Measurements from ENCODE around the gene ARPP19.
"Not testable (repeated sequence)": the region's sequence is repeated elsewhere in the genome, so short reads cannot be mapped to it uniquely, and the experiment has no call there.

ARPP19 gene

GRCh38 chr15:52518487-52519371 lies 50.1 kb downstream of the ARPP19 start:
- Histone ChIP-seq H3K9ac (ENCODE audit: low read length in 5 of 5) (no peak overlapping the region), H3K4me1 (ENCODE audit: control insufficient read depth in 5 of 5, insufficient read depth in 5 of 5, low read length in 5 of 5) (peaks cover 0 to 31% (median 13%) of the 10 kb centered on the region in 5 donors), H3K27ac (ENCODE audit: low read depth, low read length) (no peak overlapping the region), H3K9me3 (ENCODE audit: control insufficient read depth in 5 of 5, low read length in 5 of 5) (no peaks in the 10 kb centered on the region), H3K27me3 (ENCODE audit: control insufficient read depth in 5 of 5, insufficient read depth in 4 of 5, low read length in 5 of 5) (no peaks in the 10 kb centered on the region), H3K36me3 (ENCODE audit: control insufficient read depth in 5 of 5, insufficient read depth in 5 of 5, low read length in 5 of 5) (no peaks in the 10 kb centered on the region), H3K4me3 (ENCODE audit: low read depth in 1 of 5, low read length in 5 of 5) (no peak overlapping the region)

- Histone ChIP-seq H3K9ac (ENCODE audit: low read length in 5 of 5) (no peak overlapping the region), H3K4me3 (ENCODE audit: low read depth in 1 of 5, low read length in 5 of 5) (no peak overlapping the region), H3K36me3 (ENCODE audit: control insufficient read depth in 5 of 5, insufficient read depth in 5 of 5, low read length in 5 of 5) (no peaks in the 10 kb centered on the region), H3K9me3 (ENCODE audit: control insufficient read depth in 5 of 5, low read length in 5 of 5) (no peaks in the 10 kb centered on the region), H3K27ac (ENCODE audit: low read depth, low read length) (no peak overlapping the region), H3K4me1 (ENCODE audit: control insufficient read depth in 5 of 5, insufficient read depth in 5 of 5, low read length in 5 of 5) (peaks cover 0 to 23% (median 18%) of the 10 kb centered on the region in 5 donors), H3K27me3 (ENCODE audit: control insufficient read depth in 5 of 5, insufficient read depth in 4 of 5, low read length in 5 of 5) (no peaks in the 10 kb centered on the region)
Observed at GRCh38 chr15:52517014-52517413, 51.8 kb downstream of the ARPP19 start.

GRCh38 chr15:52515343-52515742 lies 53.5 kb downstream of the ARPP19 start:
- Histone ChIP-seq H3K4me1 (ENCODE audit: control insufficient read depth in 5 of 5, insufficient read depth in 5 of 5, low read length in 5 of 5) (peaks cover 0 to 23% (median 14%) of the 10 kb centered on the region in 5 donors), H3K27me3 (ENCODE audit: control insufficient read depth in 5 of 5, insufficient read depth in 4 of 5, low read length in 5 of 5) (no peaks in the 10 kb centered on the region), H3K9me3 (ENCODE audit: control insufficient read depth in 5 of 5, low read length in 5 of 5) (no peaks in the 10 kb centered on the region), H3K27ac (ENCODE audit: low read depth, low read length) (no peak overlapping the region), H3K36me3 (ENCODE audit: control insufficient read depth in 5 of 5, insufficient read depth in 5 of 5, low read length in 5 of 5) (no peaks in the 10 kb centered on the region), H3K9ac (ENCODE audit: low read length in 5 of 5) (no peak overlapping the region), H3K4me3 (ENCODE audit: low read depth in 1 of 5, low read length in 5 of 5) (no peak overlapping the region)

GRCh38 chr15:52514482-52514881 lies 54.3 kb downstream of the ARPP19 start:
- no peaks in the 10 kb centered on the region for H3K27me3 ChIP-seq (ENCODE audit: control insufficient read depth in 5 of 5, insufficient read depth in 4 of 5, low read length in 5 of 5)
- no peaks in the 10 kb centered on the region for H3K9me3 ChIP-seq (ENCODE audit: control insufficient read depth in 5 of 5, low read length in 5 of 5)
- H3K36me3 ChIP-seq (ENCODE audit: control insufficient read depth in 5 of 5, insufficient read depth in 5 of 5, low read length in 5 of 5), result no peaks in the 10 kb centered on the region
- peaks cover 0 to 23% (median 19%) of the 10 kb centered on the region in 5 donors for H3K4me1 ChIP-seq (ENCODE audit: control insufficient read depth in 5 of 5, insufficient read depth in 5 of 5, low read length in 5 of 5)
- no peak overlapping the region for H3K27ac ChIP-seq (ENCODE audit: low read depth, low read length)
- no peak overlapping the region for H3K4me3 ChIP-seq (ENCODE audit: low read depth in 1 of 5, low read length in 5 of 5)
- no peak overlapping the region for H3K9ac ChIP-seq (ENCODE audit: low read length in 5 of 5)

DNA sequence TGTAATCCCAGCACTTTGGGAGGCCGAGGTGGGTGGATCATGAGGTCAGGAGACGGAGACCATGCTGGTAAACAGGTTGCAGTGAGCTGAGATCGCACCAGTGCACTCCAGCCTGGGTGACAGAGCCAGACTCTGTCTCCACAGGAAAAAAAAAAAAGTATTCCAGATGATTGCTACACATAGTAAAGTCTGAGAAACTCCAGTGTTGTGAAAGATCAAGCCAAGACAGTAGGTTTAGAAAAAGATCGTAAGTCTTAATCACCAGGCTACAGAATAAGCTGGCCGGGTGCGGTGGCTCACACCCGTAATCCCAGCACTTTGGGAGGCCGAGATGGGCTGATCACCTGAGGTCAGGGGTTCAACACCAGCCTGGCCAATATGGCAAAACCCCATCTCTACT lies 56.0 kb downstream of the ARPP19 start:
- H3K36me3 ChIP-seq (ENCODE audit: control insufficient read depth in 5 of 5, insufficient read depth in 5 of 5, low read length in 5 of 5); H3K27ac ChIP-seq (ENCODE audit: low read depth, low read length); H3K4me3 ChIP-seq (ENCODE audit: low read depth in 1 of 5, low read length in 5 of 5); H3K9me3 ChIP-seq (ENCODE audit: control insufficient read depth in 5 of 5, low read length in 5 of 5); H3K9ac ChIP-seq (ENCODE audit: low read length in 5 of 5); H3K27me3 ChIP-seq (ENCODE audit: control insufficient read depth in 5 of 5, insufficient read depth in 4 of 5, low read length in 5 of 5): not testable (repeated sequence)
- H3K4me1 ChIP-seq (ENCODE audit: control insufficient read depth in 5 of 5, insufficient read depth in 5 of 5, low read length in 5 of 5), result peaks cover 0 to 27% (median 14%) of the 10 kb centered on the region in 5 donors

DNA sequence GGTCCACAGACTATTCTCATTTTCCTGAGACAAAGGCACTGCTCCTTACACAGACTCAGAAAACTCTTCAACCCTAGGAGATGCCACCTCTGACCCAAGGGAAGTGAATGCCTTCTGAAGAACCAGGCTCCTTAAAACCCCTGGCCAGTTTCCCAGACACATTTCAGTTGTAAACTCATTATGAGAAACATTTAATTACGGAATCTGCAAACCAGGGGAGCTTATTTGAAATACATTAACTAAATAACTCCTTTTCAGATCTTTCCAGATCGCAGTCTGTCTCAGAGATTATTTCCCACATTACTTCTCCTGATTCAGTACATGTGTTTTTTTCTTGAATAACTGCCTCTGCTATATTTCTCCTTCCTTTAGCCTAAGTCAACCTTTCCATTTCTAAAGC lies 57.7 kb downstream of the ARPP19 start:
- Histone ChIP-seq H3K4me1 (ENCODE audit: control insufficient read depth in 5 of 5, insufficient read depth in 5 of 5, low read length in 5 of 5) (peaks cover 0 to 25% (median 14%) of the 10 kb centered on the region in 5 donors), H3K4me3 (ENCODE audit: low read depth in 1 of 5, low read length in 5 of 5) (no peak overlapping the region), H3K27me3 (ENCODE audit: control insufficient read depth in 5 of 5, insufficient read depth in 4 of 5, low read length in 5 of 5) (no peaks in the 10 kb centered on the region), H3K9me3 (ENCODE audit: control insufficient read depth in 5 of 5, low read length in 5 of 5) (no peaks in the 10 kb centered on the region), H3K27ac (ENCODE audit: low read depth, low read length) (peak overlapping the region; percentile 19), H3K9ac (ENCODE audit: low read length in 5 of 5) (no peak overlapping the region), H3K36me3 (ENCODE audit: control insufficient read depth in 5 of 5, insufficient read depth in 5 of 5, low read length in 5 of 5) (no peaks in the 10 kb centered on the region)

DNA sequence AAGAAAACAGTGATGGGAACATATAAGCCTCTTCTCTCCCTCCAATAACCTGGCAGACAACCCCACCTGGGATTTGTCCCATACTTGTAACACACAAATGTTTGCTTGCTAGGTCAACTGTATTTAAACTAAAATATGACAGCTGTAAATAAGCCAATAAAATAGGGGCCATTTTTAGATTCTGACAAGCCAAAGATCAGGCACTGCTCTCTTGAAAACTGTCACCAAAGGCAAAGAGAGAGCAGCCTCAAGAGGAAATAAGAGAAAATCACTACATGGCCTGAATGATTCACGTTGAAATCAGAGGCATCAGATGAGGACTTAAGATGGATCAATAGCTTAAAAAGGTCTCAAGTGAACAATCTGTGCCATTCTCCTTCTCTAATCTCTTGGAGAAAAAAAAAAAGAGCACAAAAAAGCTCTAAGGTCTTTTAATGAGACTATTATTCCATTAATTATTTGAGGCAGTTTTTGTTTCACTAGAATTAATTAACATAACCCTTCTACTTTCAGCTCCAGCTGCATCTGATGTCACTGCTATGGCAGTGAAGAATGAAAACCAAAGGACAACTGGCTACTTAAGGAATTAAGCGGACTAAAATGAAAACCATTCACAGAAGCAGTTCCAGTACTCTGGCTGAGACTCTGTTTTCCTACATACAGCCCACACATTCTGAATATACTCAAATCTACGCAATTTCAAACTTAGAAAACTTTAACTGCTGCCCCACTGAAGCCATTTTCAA lies 59.2 kb downstream of the ARPP19 start:
- Histone ChIP-seq H3K36me3 (ENCODE audit: control insufficient read depth in 5 of 5, insufficient read depth in 5 of 5, low read length in 5 of 5) (no peaks in the 10 kb centered on the region), H3K27me3 (ENCODE audit: control insufficient read depth in 5 of 5, insufficient read depth in 4 of 5, low read length in 5 of 5) (no peaks in the 10 kb centered on the region), H3K4me1 (ENCODE audit: control insufficient read depth in 5 of 5, insufficient read depth in 5 of 5, low read length in 5 of 5) (peaks cover 0 to 26% (median 11%) of the 10 kb centered on the region in 5 donors), H3K4me3 (ENCODE audit: low read depth in 1 of 5, low read length in 5 of 5) (no peak overlapping the region), H3K9me3 (ENCODE audit: control insufficient read depth in 5 of 5, low read length in 5 of 5) (no peaks in the 10 kb centered on the region), H3K9ac (ENCODE audit: low read length in 5 of 5) (no peak overlapping the region), H3K27ac (ENCODE audit: low read depth, low read length) (no peak overlapping the region)

GRCh38 chr15:52506549-52506948 lies 62.3 kb downstream of the ARPP19 start:
- H3K4me3 ChIP-seq (ENCODE audit: low read depth in 1 of 5, low read length in 5 of 5), result no peak overlapping the region
- H3K27me3 ChIP-seq (ENCODE audit: control insufficient read depth in 5 of 5, insufficient read depth in 4 of 5, low read length in 5 of 5), result no peaks in the 10 kb centered on the region
- H3K4me1 ChIP-seq (ENCODE audit: control insufficient read depth in 5 of 5, insufficient read depth in 5 of 5, low read length in 5 of 5), result peaks cover 0 to 27% (median 6%) of the 10 kb centered on the region in 5 donors
- H3K9me3 ChIP-seq (ENCODE audit: control insufficient read depth in 5 of 5, low read length in 5 of 5), result no peaks in the 10 kb centered on the region
- no peak overlapping the region for H3K9ac ChIP-seq (ENCODE audit: low read length in 5 of 5)
- H3K36me3 ChIP-seq (ENCODE audit: control insufficient read depth in 5 of 5, insufficient read depth in 5 of 5, low read length in 5 of 5), result no peaks in the 10 kb centered on the region
- H3K27ac ChIP-seq (ENCODE audit: low read depth, low read length), result no peak overlapping the region

GRCh38 chr15:52505151-52505550 lies 63.7 kb downstream of the ARPP19 start:
- no peaks in the 10 kb centered on the region for H3K9me3 ChIP-seq (ENCODE audit: control insufficient read depth in 5 of 5, low read length in 5 of 5)
- H3K36me3 ChIP-seq (ENCODE audit: control insufficient read depth in 5 of 5, insufficient read depth in 5 of 5, low read length in 5 of 5), result no peaks in the 10 kb centered on the region
- no peak overlapping the region for H3K27ac ChIP-seq (ENCODE audit: low read depth, low read length)
- H3K4me1 ChIP-seq (ENCODE audit: control insufficient read depth in 5 of 5, insufficient read depth in 5 of 5, low read length in 5 of 5), result peaks cover 0 to 19% (median 6%) of the 10 kb centered on the region in 5 donors
- no peaks in the 10 kb centered on the region for H3K27me3 ChIP-seq (ENCODE audit: control insufficient read depth in 5 of 5, insufficient read depth in 4 of 5, low read length in 5 of 5)
- no peak overlapping the region for H3K9ac ChIP-seq (ENCODE audit: low read length in 5 of 5)
- no peak overlapping the region for H3K4me3 ChIP-seq (ENCODE audit: low read depth in 1 of 5, low read length in 5 of 5)

Data from subcutaneous abdominal adipose tissue (tissue), 5 donors.